Activated naive CD8-positive, alpha-beta T cell treated with anti-CD3 and anti-CD28 coated beads, Interleukin-2, amount 10 ng/mL, durations not matched to agents 7 days and 5 days (primary cell): ENCODE results near the gene CORO2B. TPM values are rescaled to one million over a fixed set of nuclear protein-coding genes. Genes with fewer than 3 reads are reported as not detected.

Experiments used
- ATAC-seq: fragments of 150-1000 bp; cut with Tn5 transposase; one replicate; pipeline ENCODE4 v1.10.0; 2021; ENCODE audit warnings: low read depth, moderate library complexity
- POLR2A ChIA-PET: fragments of 350-600 bp; sonication (Branson Sonifier 250); formaldehyde crosslinking; loops from one replicate; lab custom pipeline; 2021; ENCODE audit warnings: antibody characterized with exemption; lab: Charles Lee
- DNase-seq: peaks from one replicate; pipeline ENCODE4 v3.0.0; 2021
- H3K27ac Mint-ChIP-seq: one replicate; pipeline ENCODE4 v1.8.0; 2022; ENCODE audit warnings: mild to moderate bottlenecking, mixed read lengths
- H3K27me3 Mint-ChIP-seq: one replicate; pipeline ENCODE4 v1.8.0; 2022; ENCODE audit warnings: mild to moderate bottlenecking, moderate library complexity, mixed read lengths
- H3K36me3 Mint-ChIP-seq: one replicate; pipeline ENCODE4 v1.8.0; 2021; ENCODE audit warnings: mild to moderate bottlenecking, mixed read lengths
- H3K4me1 Mint-ChIP-seq: one replicate; pipeline ENCODE4 v1.8.0; 2021; ENCODE audit warnings: mixed read lengths
- H3K4me3 Mint-ChIP-seq: one replicate; pipeline ENCODE4 v1.8.0; 2022; ENCODE audit warnings: mild to moderate bottlenecking, moderate library complexity, mixed read lengths
- H3K9me3 Mint-ChIP-seq: one replicate; pipeline ENCODE4 v1.8.0; 2021; ENCODE audit warnings: mixed read lengths
- total RNA-seq, 2 experiments: library from RNA; stranded (reverse); gene quantifications; one replicate each; pipeline ENCODE4 v1.2.3, GENCODE V29; 2021

The CORO2B gene
- total RNA-seq, 2 experiments from 2014 or later, result not detected

DNA sequence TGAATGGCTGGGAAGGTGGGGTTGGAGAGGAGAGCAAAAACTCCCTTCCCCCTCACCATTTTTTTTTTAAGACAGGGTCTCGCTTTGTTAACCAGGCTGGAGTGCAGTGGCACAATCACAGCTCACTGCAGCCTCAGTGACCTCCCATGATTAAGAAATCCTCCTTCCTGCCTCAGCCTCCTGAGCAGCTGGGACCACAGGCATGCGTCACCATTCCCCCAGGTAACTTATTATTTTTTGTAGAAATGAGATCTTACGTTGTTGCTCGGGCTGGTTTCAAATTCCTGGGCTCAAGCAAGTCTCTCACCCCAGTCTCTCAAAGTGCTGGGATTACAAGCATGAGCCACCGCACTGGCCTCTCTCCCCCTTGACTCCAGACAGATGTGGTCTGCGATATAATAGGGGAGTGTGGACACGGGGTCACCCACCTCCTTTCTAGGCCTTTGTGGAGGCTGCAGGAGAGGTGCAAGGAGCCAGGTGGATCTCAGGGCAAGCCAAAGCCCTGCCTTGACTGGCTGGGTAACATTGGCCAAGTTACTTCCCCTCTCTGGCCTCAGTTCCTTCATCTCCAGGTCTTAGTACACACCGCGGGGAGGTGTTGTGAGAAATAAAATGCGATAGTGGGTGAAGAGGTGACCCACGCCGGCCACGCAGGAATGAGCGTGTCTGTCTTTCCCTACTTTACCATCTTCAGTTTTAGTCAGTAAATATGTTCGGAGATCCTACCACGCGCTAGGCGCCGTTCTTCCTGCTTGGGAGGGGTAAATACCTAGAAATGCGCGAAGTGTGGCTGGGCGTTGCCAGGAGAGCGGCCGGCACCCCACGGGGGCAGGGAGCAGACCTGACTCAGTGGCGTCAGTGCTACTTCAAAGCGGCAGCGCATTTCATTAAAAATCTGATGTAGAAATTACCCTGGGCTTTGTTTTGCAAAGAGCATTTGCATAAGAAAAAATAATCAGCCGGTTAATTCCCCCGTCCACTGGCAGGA is 20.2 kb upstream of the CORO2B start:
- DNase-seq, result no peak
- Mint-ChIP-seq H3K4me1 (peaks cover 16% of the 10 kb centered on the region), H3K4me3 (peak overlapping the region; percentile 80), H3K36me3 (no peaks in the 10 kb centered on the region), H3K27me3 (peaks cover 42% of the 10 kb centered on the region), H3K27ac (peak overlapping the region; percentile 42), H3K9me3 (no peaks in the 10 kb centered on the region)
- POLR2A ChIA-PET, result interaction anchor here (1.5 kb wide), 1 partner anchor 115 kb away, joined by 3 read pairs; no protein-coding TSS in a partner anchor
- no peak for ATAC-seq

DNA sequence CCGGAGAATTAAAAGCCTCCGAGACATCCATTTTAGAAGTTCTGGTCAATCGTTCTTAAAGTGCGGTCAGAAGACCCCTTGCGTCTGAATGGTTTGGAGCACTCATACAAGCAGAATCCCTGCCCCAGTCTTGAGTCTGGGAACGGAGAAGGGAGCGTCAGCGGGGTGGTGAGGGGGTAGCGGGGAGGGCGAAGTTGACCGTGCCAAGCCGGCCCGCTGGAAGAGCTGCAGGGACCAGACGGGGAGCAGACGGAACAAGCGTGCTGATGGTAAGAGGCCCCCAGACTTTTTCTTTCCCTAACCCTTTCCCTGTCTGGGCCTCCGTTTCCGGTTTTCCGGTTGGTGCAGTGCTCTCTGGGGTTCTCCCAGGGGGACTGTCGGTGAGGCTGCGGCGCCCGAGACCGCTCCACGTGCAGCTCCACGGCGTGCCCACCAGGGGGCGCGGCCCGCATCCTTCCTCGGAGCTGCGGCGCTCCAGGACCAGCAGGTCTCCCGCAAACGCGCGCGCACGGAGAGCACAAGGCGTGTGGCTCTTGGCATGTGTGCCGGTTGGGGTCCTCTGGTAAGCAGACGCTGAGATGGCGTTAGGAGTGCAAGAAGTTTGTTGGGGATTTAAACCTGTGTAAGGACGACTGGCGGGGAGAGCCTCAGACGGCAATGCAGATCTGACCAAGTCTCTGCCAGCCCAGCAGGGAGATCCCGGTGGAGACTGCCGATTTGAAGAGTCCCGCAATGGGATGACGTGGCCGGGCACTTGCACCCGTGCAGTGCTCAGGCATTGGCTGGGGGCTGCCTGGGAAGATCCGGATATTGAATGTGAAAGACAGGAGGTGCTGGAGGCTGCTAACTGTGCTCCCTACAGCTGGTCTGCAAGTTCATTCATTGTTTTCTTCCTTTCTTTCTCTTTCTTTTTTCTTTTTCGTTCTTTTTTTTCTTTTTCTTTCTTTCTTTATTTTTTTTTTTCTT is 19.2 kb upstream of the CORO2B start:
- Mint-ChIP-seq H3K9me3 (no peaks in the 10 kb centered on the region), H3K27me3 (peaks cover 45% of the 10 kb centered on the region), H3K4me3 (peak overlapping the region; percentile 80), H3K27ac (peak overlapping the region; percentile 57), H3K36me3 (no peaks in the 10 kb centered on the region), H3K4me1 (peaks cover 14% of the 10 kb centered on the region)
- ATAC-seq (peak; percentile 87), DNase-seq (peak; percentile 86)
- POLR2A ChIA-PET, result interaction anchor here (0.7 to 1.5 kb wide), 2 partner anchors 56 to 114 kb away, joined by 3 read pairs; no protein-coding TSS in a partner anchor

DNA sequence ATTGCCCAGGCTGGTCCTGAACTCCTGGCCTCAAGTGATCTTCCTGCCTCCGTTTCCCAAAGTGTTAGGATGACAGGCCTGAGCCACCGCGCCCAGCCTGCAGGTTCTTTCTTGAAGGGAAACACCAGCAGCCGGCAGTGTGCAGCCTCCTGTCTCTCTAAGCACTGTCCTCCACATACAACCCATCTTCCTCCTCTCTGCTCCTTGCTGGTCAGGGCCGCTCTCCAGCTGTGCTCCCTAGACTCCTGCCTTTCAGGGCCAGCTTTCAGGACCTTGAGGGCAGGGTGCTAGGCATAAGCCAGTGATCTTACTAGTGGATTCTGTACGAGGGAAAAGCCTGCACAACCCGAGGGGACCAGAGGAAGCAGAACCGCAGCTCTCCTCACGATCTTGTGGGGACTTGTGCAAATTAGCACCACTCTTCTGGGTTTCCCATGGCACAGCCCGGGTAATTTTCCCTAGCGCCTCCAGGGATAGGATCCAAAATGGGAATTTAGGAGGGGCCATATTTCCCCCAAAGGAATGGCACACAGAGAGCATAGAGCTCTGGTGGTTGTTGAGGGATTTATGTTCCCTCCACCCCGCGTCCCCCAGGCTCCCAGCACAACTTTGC is 18.2 kb upstream of the CORO2B start:
- Mint-ChIP-seq H3K4me1 (peaks cover 14% of the 10 kb centered on the region), H3K36me3 (no peaks in the 10 kb centered on the region), H3K9me3 (no peaks in the 10 kb centered on the region), H3K4me3 (peak overlapping the region; percentile 80), H3K27ac (no peak overlapping the region), H3K27me3 (peaks cover 47% of the 10 kb centered on the region)
- ATAC-seq (no peak), DNase-seq (no peak)
- POLR2A ChIA-PET, result interaction anchor here (1.5 kb wide), 1 partner anchor 113 kb away, joined by 3 read pairs; no protein-coding TSS in a partner anchor

- no peaks in the 10 kb centered on the region for H3K9me3 Mint-ChIP-seq
- no peak for ATAC-seq
- peaks cover 14% of the 10 kb centered on the region for H3K4me1 Mint-ChIP-seq
- no peak overlapping the region for H3K4me3 Mint-ChIP-seq
- DNase-seq, result no peak
- no peaks in the 10 kb centered on the region for H3K36me3 Mint-ChIP-seq
- no peak overlapping the region for H3K27ac Mint-ChIP-seq
- POLR2A ChIA-PET, result no interaction called here
- H3K27me3 Mint-ChIP-seq, result peaks cover 47% of the 10 kb centered on the region
Observed at GRCh38 chr15:68561171-68561900, 17.5 kb upstream of the CORO2B start.

- Mint-ChIP-seq H3K27ac (no peak overlapping the region), H3K27me3 (peaks cover 48% of the 10 kb centered on the region), H3K4me3 (no peak overlapping the region), H3K36me3 (no peaks in the 10 kb centered on the region), H3K9me3 (no peaks in the 10 kb centered on the region), H3K4me1 (peaks cover 14% of the 10 kb centered on the region)
- DNase-seq, result no peak
- ATAC-seq, result no peak
- POLR2A ChIA-PET, result no interaction called here
Observed at GRCh38 chr15:68561901-68562300, 16.9 kb upstream of the CORO2B start.

- no peak overlapping the region for H3K27ac Mint-ChIP-seq
- H3K4me1 Mint-ChIP-seq, result peaks cover 8% of the 10 kb centered on the region
- H3K9me3 Mint-ChIP-seq, result no peaks in the 10 kb centered on the region
- no peak for ATAC-seq
- no peak overlapping the region for H3K4me3 Mint-ChIP-seq
- POLR2A ChIA-PET, result no interaction called here
- no peak for DNase-seq
- H3K36me3 Mint-ChIP-seq, result no peaks in the 10 kb centered on the region
- peaks cover 49% of the 10 kb centered on the region for H3K27me3 Mint-ChIP-seq
Observed at GRCh38 chr15:68564173-68564572, 14.6 kb upstream of the CORO2B start.

DNA sequence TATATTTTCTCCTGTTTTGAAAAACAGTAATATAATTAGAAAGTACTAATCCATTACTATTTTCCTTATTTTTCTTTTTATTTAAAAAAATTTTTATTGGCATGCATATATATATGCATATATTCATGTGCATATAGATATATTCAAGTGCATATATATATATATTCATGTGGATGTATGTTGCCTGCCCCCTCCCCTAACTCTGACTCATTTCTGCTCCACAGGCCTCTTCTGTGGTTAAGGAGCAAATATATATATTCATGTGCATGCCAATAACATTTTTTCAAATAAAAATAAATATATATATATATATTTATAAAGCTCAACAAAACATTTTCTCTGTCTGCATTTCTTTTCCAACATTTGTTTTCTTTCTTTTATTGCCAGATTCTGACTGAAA is 13.6 kb upstream of the CORO2B start:
- Mint-ChIP-seq H3K4me3 (no peak overlapping the region), H3K27me3 (peaks cover 54% of the 10 kb centered on the region), H3K9me3 (no peaks in the 10 kb centered on the region), H3K36me3 (no peaks in the 10 kb centered on the region), H3K4me1 (peaks cover 2% of the 10 kb centered on the region), H3K27ac (no peak overlapping the region)
- ATAC-seq (no peak), DNase-seq (no peak)
- POLR2A ChIA-PET, result no interaction called here

GRCh38 chr15:68565726-68566125 is 13.1 kb upstream of the CORO2B start:
- no peak for ATAC-seq
- no peaks in the 10 kb centered on the region for H3K9me3 Mint-ChIP-seq
- no peak for DNase-seq
- no peaks in the 10 kb centered on the region for H3K4me1 Mint-ChIP-seq
- no peak overlapping the region for H3K4me3 Mint-ChIP-seq
- POLR2A ChIA-PET, result no interaction called here
- H3K27ac Mint-ChIP-seq, result no peak overlapping the region
- no peaks in the 10 kb centered on the region for H3K36me3 Mint-ChIP-seq
- H3K27me3 Mint-ChIP-seq, result peaks cover 52% of the 10 kb centered on the region

DNA sequence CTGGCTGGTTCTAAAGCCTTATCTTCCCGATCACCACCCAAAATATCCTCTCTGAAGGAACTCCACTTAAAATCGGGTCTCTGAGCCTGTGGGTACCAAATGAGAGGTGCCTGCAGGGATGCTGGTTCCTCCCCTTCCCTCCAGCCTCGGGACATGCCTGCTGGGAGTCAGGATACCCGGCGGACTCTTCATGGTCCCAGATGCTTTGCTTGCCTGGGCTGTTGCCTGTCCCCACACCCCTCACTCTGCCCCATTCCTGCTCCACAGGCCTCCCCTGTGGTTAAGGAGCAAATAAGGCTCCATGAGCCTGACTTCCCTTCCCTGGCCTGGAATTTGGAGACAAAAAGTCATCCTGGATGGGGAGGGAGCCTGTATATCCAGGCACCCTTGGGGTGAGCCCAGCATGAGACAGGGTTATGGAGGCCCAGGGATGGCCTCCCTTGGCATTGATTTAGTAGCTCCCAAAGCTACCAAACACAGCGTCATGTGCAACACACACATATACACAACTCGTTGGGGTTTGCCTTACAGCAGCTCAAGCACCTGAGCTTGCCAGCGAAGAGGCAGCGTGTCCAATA is 12.3 kb upstream of the CORO2B start:
- POLR2A ChIA-PET, result no interaction called here
- peak; percentile 14 for DNase-seq
- Mint-ChIP-seq H3K27ac (no peak overlapping the region), H3K4me3 (no peak overlapping the region), H3K4me1 (no peaks in the 10 kb centered on the region), H3K27me3 (peaks cover 56% of the 10 kb centered on the region), H3K36me3 (no peaks in the 10 kb centered on the region), H3K9me3 (no peaks in the 10 kb centered on the region)
- ATAC-seq, result no peak

DNA sequence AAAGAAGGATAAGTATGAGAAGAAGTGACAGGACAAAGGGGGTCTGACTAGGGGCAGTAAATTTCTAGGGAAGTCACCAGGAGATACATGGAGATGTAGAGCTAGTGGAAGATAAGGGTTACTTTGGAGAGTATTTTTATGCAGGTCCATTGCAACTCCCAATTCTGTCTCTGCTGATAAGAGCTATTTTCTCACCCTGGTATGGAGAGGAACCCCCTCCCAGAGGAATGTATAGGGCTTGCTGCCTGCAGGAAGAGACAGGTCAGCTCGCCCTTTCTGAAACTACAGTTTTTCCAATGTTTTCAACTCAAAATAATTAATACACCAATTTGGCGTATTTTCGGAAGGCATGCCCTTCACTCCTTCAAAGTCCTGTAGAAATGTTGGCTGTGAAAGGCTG is 11.4 kb upstream of the CORO2B start:
- no peak for DNase-seq
- Mint-ChIP-seq H3K36me3 (no peaks in the 10 kb centered on the region), H3K4me1 (no peaks in the 10 kb centered on the region), H3K27me3 (peaks cover 57% of the 10 kb centered on the region), H3K4me3 (no peak overlapping the region), H3K9me3 (no peaks in the 10 kb centered on the region), H3K27ac (no peak overlapping the region)
- POLR2A ChIA-PET, result no interaction called here
- ATAC-seq, result no peak

DNA sequence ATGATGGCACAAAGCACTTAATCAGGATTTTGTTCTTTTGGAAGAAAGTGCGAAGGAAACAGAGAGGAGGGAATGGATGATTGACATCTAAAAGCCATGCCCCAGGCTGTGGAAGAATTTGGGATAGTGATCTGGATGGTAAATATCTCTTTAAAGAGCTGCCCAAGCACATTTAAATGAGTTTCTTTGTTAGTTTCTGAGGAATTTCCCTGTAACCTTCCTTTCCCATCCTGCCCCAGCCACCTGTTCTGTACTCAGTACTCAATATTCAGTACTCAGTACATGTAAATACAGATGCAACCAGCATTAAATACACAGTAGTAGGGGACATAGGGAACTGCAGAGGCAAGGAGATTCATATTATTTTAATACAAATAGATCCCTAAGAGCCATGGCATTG is 7.8 kb upstream of the CORO2B start:
- no peak overlapping the region for H3K4me3 Mint-ChIP-seq
- no peaks in the 10 kb centered on the region for H3K36me3 Mint-ChIP-seq
- POLR2A ChIA-PET, result no interaction called here
- no peaks in the 10 kb centered on the region for H3K9me3 Mint-ChIP-seq
- no peaks in the 10 kb centered on the region for H3K4me1 Mint-ChIP-seq
- H3K27me3 Mint-ChIP-seq, result peaks cover 61% of the 10 kb centered on the region
- H3K27ac Mint-ChIP-seq, result no peak overlapping the region
- DNase-seq (no peak), ATAC-seq (no peak)

GRCh38 chr15:68571582-68571981 is 7.2 kb upstream of the CORO2B start:
- POLR2A ChIA-PET, result no interaction called here
- Mint-ChIP-seq H3K4me3 (no peak overlapping the region), H3K36me3 (no peaks in the 10 kb centered on the region), H3K27ac (no peak overlapping the region), H3K9me3 (no peaks in the 10 kb centered on the region), H3K27me3 (peaks cover 66% of the 10 kb centered on the region), H3K4me1 (no peaks in the 10 kb centered on the region)
- no peak for ATAC-seq
- no peak for DNase-seq
